ENCODE data around the gene CORIN.
"Not testable (repeated sequence)": the region's sequence is repeated elsewhere in the genome, so short reads cannot be mapped to it uniquely, and the experiment has no call there.

Gene CORIN

GRCh38 chr4:47763279-47763678 lies 74.6 kb downstream of the CORIN start:
- no peak for DNase-seq

DNA sequence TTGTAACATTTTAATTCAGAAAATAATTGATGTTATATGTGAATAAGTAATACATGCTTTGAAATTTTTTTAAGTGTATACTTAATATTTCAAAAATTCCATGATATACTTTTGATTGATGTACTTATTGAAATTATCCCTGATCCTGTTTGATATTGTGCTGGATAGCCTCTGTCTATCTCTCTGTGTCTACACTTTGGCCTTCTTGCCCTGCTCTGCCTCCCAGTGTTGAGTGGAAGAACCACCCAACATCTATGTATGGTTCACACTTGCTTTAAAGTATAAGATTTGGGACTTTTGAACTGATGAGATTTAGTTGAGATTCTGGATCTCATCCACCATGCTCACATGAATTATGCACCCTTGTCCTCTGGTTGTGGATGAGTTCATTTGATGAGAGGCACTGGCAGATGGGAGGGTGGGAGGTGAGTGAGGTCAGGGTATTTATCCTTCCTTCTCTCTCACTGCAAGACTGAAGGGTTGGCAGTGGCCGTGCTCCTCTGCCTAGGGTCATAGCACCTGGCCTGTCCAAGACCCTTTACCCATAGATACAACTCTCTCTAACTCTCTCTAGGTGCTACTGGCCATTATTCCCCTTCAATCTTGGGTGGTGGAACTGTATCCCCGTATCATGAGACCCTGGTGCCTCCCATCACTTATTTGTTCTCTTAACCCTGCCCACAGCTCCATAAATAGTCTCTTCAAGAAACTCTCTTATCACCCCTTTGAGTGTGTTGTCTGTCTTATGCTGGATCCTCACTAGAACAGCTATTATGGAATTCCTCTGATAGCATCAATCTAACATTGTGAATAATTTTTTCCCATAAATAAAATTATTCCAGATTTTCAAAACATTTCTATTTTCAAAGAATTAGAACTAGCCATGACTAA lies 75.2 kb downstream of the CORIN start:
- DNase-seq: no peak

DNA sequence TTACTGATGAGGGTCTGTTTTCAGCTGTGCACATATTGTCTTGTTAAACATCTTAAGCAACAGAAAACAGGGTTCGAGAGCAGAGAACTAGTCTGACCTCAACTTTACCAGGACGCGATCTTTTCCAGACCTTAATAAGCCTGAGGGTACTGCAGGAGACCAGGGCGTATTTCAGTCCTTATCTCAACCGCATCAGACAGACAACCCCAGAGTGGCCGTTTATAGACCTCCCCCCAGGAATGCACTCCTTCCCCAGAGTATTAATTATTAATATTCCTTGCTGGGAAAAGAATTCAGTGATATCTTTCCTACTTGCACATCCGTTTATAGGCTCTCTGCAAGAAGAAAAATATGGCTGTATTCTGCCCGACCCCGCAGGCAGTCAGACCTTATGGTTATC lies 84.6 kb downstream of the CORIN start:
- not testable (repeated sequence) for DNase-seq

GRCh38 chr4:47752214-47752613 lies 85.7 kb downstream of the CORIN start:
- DNase-seq: no peak

- DNase-seq: no peak
Measured at GRCh38 chr4:47750788-47751187, 87.1 kb downstream of the CORIN start.

GRCh38 chr4:47749858-47750257 lies 88.0 kb downstream of the CORIN start:
- no peak for DNase-seq

DNA sequence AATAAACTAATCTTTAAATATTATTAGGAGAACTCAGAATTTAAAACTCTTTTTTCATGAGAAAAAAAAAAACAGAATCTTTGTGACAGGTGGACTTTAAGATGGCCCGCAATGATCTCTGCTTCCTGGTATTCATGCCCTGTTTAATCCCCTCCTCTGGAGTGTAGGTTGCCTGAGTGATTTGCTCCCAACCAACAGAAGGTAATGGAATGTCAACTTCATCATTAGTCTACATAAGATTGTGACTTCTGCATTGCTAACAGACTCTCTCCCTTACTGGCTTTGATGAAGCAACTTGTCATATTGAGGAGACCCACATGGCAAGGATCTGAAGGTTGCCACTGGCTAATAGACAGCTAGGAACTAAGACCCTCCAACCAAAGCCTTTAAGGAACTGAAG lies 88.8 kb downstream of the CORIN start:
- no peak for DNase-seq

- no peak for DNase-seq
Measured at GRCh38 chr4:47747846-47748494, 89.9 kb downstream of the CORIN start.

GRCh38 chr4:47747211-47747610 lies 90.7 kb downstream of the CORIN start:
- no peak for DNase-seq

DNA sequence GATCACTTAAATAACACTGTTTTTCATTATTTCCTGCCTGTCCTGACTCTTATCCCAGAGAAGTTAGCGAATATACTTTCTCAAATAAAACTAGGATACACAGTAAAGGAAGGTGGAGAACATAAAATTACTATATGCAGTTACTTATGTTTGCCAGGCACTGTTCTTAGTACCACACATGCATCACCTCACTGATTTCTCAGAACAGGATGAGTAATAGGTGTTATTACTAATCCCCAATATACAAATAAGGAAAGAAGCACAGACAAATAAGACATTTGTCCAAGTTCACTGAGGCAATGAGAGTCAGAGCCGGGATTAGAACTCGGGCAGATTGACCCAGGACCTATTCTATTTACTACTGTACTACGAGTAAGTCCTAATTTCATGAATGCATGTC lies 91.7 kb downstream of the CORIN start:
- no peak for DNase-seq

- DNase-seq: no peak
Measured at GRCh38 chr4:47744843-47745382, 93.0 kb downstream of the CORIN start.

DNA sequence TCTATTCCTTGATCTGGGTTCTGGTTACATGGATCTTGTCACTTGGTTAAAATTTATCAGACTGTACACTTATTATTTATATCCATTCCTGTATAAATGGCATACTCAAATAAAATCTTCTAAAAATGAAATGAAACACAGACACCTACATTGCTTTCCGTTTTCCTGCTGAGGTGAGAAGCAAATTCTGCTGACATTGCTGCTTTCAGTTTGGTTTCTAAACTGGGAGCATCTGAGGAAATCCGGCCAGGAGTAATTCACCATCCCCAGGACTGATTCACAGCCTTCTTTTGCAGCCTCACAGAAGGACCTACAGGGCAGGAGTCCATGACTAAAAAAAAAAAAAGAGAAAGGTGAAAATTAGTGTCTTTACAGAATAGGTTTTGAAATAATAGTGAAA lies 93.6 kb downstream of the CORIN start:
- DNase-seq: no peak

DNA sequence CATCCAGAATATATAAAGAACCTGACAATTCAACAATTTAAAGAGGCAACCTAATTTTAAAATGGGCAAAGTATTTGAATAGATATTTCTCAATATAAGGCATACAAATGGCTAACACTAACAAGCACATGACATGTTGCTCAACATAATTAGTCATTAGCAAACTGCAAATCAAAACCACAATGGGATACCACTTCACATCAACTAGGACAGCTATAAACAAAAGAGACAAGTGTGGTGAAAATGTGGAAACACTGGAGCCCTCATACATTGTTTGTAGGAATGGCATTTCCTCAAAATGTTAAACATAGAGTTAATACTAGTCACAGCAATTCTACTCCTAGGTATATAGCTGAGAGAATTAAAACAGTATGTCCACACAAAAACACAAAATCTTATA lies 96.7 kb downstream of the CORIN start:
- DNase-seq: no peak

GRCh38 chr4:47737326-47737725 lies 100.5 kb downstream of the CORIN start:
- DNase-seq: no peak

DNA sequence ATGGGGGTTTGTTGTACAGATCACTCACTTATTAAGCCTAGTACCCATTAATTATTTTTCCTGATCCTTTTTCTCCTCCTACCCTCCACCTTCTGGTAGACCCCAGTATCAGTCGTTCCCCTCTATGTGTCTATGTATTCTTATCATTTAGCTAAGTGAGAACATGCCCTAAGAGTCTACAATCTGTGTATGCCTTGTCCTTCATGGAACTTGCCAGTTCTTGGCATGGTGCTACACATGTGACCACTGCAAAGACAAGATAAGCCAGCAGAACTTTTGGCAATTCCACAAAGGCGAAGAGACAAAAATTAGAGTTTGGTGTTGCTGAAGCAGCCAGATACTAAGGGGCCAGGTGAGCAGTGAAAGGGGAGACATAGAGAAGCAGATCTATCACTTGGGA lies 101.3 kb downstream of the CORIN start:
- peak; percentile 79 for DNase-seq

DNA sequence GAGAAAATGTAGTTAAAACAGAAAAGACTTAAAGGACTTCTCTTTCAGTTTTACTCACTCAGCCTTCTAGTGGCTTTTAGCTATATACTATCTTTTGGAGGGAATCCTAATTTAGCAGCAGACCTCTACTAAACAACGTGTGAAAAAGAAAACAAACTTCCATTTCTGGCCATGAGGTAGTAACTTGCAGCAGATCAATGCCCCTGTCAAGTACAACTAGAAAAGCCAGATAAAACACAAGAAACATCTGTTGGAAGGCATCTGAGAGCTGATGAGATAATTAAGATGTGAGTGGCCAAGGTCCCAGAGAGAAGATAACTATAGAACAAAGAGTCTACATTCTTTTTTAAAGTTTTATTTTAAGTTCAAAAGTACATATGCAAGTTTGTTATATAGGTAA lies 101.7 kb downstream of the CORIN start:
- DNase-seq: peak; percentile 57

GRCh38 chr4:47733302-47734175 lies 104.3 kb downstream of the CORIN start:
- DNase-seq: no peak

DNA sequence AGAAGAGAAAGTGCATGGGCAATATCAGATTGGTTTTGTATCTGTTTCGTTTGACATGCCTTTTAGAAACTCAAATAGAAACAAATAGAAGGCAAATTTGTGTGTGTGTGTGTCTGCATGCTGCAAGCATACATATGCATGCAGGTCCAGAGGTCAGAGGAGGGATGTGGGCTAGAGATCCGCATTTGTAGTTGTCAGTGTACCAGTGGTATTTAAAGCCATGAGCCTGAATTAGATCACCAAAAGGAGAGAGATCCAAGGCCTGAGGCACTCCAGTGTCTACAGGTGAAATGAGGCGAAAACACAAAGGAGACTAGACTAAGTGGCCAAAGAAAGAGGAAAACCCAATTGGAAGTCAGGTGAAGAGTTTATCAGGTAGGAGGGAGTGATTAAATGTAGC lies 106.7 kb downstream of the CORIN start:
- DNase-seq: no peak

- no peak for DNase-seq
Measured at GRCh38 chr4:47729131-47729680, 108.7 kb downstream of the CORIN start.

DNA sequence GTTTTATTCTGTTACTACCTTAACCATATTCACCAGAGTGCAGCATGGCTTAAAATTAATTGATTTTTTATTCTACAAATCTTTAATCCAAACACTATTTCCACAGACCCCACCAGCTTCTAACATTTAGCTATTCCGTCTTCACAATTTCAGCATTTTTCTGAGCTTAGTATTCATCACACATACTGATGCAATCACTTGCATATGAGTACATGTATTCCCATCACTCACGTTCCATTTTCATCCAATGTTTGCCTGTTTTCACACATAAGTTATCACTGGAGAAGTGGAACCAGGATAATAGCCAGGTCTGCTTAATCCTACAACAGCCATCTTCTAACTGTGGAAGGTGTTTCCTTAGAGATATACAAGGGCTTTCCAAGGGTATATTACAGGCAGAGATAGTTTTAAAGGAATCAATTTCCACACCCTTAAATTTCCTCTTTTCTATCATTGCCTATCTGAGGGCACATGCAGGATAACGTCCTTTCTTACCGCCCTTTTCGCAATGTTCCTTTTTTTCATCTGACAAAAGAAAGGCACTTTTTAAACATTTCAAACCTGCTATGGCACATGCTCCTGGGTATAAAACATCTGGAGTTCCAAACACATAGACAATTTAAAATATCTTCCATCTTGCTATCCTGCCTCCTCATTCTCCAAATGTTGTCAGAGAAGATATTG lies 115.8 kb downstream of the CORIN start:
- no peak for DNase-seq

DNA sequence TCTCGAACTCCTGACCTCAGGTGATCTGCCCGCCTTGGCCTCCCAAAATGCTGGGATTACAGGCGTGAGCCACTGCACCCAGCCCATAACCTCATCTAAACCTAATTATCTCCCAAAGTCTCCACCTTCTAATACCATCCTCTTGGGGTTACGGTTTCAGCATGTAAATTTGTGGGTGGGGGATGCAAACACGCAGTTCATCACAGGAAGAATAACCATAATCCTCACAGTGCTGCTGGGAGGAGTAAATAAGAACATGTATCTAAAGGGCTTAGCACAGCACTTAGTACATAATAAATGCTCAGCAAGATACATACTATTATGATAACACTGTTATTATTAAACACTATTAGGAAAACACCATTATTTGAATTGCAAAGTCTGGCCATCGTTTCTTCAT lies 116.4 kb downstream of the CORIN start:
- no peak for DNase-seq

DNA sequence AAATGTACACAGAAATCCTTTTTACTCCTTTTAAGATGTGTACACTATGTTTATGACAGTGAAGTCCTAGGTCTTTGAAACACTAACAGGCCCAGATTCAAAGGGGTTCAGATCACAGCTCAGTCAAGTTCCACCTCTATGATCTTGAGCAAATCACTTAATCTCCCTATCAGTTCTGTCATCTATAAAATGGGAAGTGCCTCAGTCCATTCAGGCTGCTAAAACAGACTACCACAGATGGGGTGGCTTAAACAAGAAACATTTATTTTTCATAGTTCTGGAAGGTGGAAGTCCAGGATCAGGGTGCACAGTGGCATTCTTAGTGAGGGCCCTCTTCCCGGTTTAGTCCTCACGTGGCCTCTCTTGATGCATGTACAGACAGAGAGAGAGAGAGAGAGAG lies 117.1 kb downstream of the CORIN start:
- no peak for DNase-seq

All from hematopoietic multipotent progenitor cell treated with erythropoietin and hydrocortisone succinate and interleukin-3 and kit ligand, for 8 days (in vitro differentiated cells).